Posterior cingulate gyrus (tissue), 11 donors: ENCODE measurements around the gene NDUFA8.
A peak's percentile ranks its signal among the peaks of the same experiment; 100 is the strongest.

Experiments used
- DNase-seq, 10 donors: peaks; one replicate each; pipeline versions ENCODE4 v3.0.0 to v3.0.0-alpha.2; 2020 to 2021; ENCODE audit warnings: mixed read lengths in 3 of 10
- intact Hi-C: fragments of 100-400 bp; cut with DNase I; formaldehyde crosslinking; loops from one replicate; pipeline ENCODE4 v1.15.1; 2023

NDUFA8 gene

DNA sequence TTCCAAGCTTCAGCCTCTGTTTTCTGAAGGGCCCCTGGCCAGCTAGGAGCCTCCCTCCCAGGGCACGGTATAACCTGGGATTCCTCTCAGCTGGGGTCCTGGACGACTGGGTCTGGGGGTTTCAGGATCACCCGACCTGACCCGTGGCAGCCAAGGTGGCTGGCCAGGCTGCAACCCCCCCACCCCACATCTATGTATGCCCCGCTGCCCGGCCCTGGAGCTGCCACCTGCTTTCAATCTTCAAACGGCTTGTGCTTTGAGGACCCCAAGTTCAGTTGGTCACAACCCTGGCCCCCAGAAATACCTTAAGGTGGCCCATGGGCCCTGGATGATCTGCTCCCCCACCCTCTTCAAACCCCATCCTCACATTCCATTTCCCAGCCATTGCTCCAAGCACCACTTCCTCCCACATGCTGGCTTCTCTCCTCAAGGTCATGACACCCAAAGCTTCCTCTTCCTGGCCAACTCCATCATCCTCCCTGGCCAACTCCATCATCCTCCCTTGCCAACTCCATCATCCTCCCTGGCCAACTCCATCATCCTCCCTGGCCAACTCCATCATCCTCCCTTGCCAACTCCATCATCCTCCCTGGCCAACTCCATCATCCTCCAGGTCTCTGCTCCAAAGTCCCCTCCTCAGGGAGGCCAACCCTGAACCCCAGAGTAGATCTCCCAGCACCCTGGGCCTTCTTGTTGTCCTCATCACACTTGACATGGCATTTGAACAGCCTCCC lies 49.3 kb downstream of the NDUFA8 start:
- intact Hi-C loops = no loop called here
- DNase-seq = no peak

- intact Hi-C loops = no loop called here
- no peak for DNase-seq
These were observed 50.4 kb downstream of the NDUFA8 start for GRCh38 chr9:122109035-122109813.

DNA sequence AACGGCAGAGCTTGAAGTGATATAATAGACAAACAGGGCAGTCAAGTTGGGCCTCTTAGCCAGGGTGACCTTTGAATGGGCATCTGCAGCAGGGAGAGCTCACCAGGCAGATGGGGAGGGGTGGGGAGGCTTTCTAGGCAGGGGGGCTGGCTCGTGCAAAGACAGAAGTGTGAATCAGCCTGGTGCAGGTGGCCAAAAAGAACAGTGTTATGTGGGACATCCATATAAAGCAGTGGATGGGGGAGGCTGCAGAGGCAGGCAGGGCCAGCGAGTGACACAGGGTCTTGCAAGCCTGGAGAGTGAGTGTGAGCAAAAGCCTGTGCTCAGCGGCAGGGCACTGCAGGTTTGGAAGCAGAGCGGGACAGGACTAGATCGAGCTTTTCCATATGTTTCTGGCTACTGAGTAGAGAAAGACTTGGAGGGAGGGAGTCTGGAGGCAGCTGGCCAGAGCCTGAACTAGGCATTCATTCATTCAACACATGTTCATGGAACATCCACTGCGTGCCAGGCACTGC lies 52.2 kb downstream of the NDUFA8 start:
- DNase-seq = peak in 4 of 10 donors; percentile 68 to 93 (median 88)

DNA sequence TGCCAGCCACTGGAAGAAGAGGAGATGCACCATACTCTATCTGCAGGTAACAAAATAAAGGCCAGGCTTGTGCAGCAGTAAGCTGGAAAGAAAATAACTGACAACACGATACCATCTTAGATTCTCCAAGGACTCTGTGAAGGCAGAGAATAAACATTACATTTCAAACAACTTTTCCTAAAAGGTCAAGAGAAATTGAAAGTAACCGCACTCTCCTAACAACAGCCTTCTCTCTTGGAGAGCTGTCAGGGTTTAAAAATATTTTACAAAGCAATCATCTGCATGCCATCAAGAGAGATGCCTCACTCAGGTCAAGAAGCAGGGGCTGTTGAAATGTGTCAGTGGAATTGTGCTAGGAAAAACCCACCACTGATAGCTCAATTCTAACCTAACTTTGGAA lies 53.0 kb downstream of the NDUFA8 start:
- intact Hi-C loops = no loop called here
- DNase-seq = no peak

More for the DNA sequence above, 52.2 kb downstream of the NDUFA8 start:
- intact Hi-C loops = no loop called here

- no peak for DNase-seq
- intact Hi-C loops = no loop called here
These were observed 55.6 kb downstream of the NDUFA8 start for GRCh38 chr9:122103985-122104384.

- intact Hi-C loops = no loop called here
- no peak for DNase-seq
These were observed 57.4 kb downstream of the NDUFA8 start for GRCh38 chr9:122102156-122102555.

DNA sequence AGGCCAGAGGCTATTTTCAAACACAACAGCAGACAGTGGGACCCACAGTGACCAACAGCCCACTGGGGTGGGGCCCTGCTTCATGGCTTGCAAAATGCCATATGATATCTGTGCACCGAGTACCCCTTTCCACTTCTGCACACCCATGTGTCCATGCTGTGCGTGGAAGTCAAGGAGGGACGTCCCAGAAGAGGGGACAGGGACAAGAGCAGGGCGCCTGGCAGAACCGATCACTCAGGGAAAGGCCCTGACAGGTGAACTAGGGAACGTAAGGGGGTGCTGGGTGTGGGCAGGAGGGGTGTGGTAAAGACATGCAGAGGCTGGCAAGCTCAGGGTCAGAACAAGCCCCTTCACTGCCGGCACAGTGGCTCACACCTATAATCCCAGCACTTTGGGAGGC lies 58.8 kb downstream of the NDUFA8 start:
- intact Hi-C loops = no loop called here
- no peak for DNase-seq

DNA sequence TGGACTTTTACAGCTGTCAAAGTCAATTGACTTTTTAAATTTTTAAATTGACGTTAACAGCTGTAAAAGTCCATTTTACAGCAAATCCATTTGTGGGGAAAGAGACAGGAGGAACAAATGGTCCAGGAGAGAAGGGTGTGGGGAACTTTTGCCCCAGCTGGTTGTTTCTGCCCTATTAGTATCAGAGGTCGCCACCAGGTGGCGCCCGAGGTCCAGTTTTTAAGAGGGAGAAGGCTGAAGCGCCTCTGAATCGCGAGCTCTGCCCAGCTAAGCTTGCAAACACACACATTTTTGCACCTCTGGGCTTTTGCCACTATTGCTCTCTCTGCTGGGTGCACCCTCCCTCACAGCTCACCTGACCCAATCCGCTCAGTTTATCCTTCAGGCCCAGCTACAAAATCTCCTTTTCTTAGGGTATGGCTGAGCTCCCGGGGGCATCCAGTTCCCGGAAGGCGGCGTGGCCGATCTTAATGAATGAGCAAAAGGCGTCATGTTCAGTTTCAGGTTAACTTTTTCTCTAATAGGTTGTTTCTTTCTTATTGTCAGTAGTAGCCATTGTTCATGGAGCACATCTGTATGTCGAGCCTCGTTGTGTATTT lies 60.2 kb downstream of the NDUFA8 start:
- intact Hi-C loops = loop anchor here (1.0 to 10.0 kb wide), 5 partner anchors 24 to 805 kb away; partner anchors contain the start of gene RC3H2
- DNase-seq = peak; percentile 64 to 97 (median 88)

DNA sequence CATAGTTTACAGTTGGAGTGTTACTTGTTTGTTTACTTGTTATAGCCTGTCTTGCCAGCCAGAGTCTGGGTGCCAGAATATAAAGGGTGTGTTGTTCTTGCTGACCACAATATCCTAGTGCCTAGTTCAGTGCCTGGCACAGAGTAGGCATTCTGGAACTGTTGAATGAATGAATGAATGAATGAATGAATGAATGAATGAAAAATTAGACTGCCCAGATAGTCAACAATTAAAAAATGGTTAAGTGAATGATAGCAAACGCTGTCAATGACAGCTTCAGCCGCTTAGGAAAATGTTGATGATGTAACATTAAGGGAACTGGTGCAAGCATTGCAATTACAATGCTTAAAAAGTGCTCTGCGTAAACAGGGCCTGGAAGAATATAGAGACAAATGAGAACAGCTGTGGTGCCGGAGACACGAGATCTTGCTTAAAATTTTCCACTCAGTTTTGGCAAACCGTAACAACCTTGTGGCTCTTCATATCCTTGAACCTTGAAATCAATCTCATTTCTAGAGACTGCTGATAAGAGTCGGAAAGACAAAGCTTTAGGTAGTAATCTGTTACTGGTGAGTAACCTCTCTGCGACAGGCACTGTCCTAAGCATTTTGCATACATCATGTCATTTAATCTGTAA lies 61.8 kb downstream of the NDUFA8 start:
- no peak for DNase-seq
- intact Hi-C loops = loop anchor here (10.0 kb wide), 2 partner anchors 717 to 807 kb away; partner anchors contain the start of gene RC3H2

DNA sequence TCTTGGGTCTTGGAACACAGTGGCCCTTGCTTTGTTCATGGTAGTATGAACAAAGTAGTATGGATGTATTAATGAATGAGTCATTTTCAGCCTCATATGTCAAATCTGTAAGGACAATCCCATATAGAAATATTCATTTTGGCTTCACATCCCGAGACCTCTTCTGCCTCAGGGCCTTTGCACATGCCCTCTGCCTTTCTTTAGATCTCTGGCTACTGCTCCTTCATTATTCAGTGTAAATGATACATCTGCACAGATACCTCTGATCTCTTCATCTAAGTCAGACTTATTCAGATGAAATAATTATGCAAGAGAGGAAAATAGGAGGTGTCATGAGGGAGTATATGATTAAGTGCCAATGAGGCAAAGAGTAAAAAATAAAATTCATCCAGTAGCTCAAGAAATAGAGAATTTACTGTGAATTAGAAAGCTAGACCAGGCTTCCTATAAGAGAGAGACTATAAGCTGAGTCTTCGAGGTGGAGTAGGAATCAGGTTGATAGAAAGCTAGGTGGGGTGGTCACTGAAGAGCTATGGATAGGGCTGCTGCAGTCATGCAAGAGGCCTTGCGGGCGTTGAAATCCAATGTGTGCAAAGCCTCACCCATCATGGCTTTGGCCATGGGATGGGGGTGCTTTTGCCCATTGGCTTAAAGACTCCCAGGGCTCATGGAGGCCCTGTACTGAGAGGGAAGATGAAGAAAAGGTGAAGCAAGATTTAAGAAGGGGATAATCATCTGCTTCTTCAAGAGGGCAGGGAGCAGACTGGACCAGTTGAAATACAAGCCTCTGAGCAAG lies 62.8 kb downstream of the NDUFA8 start:
- intact Hi-C loops = loop anchor here (10.0 kb wide), 2 partner anchors 718 to 808 kb away; partner anchors contain the start of gene RC3H2
- no peak for DNase-seq

GRCh38 chr9:122095010-122095767 lies 64.4 kb downstream of the NDUFA8 start:
- intact Hi-C loops = loop anchor here (10.0 kb wide), 2 partner anchors 720 to 810 kb away; partner anchors contain the start of gene RC3H2

More at GRCh38 chr9:122095010-122095767, 64.4 kb downstream of the NDUFA8 start:
- DNase-seq = peak in 6 of 10 donors; percentile 52 to 86 (median 58)
